HG03060 (cell line): ENCODE measurements around the gene MAGI1.

Experiments used
- ATAC-seq: cut with Tn5 transposase; IDR thresholded peaks from one replicate; pipeline ENCODE4 v1.9.1; 2021; ENCODE audit warnings: low read depth, moderate number of reproducible peaks; ENCODE audit not compliant: unreplicated experiment

MAGI1 gene

GRCh38 chr3:66017084-66017483, 21.6 kb downstream of the MAGI1 start:
- no peak for ATAC-seq

- no peak for ATAC-seq
These were observed 22.9 kb downstream of the MAGI1 start for GRCh38 chr3:66015841-66016240.

GRCh38 chr3:66014651-66015050, 24.1 kb downstream of the MAGI1 start:
- no peak for ATAC-seq

- no peak for ATAC-seq
These were observed 24.7 kb downstream of the MAGI1 start for GRCh38 chr3:66014056-66014455.

- no peak for ATAC-seq
These were observed 26.0 kb downstream of the MAGI1 start for GRCh38 chr3:66012711-66013110.

GRCh38 chr3:66010739-66011655, 27.7 kb downstream of the MAGI1 start:
- ATAC-seq: no peak

GRCh38 chr3:66010348-66010738, 28.4 kb downstream of the MAGI1 start:
- ATAC-seq: no peak

GRCh38 chr3:66004244-66004643, 34.5 kb downstream of the MAGI1 start:
- no peak for ATAC-seq

- no peak for ATAC-seq
These were observed 37.1 kb downstream of the MAGI1 start for GRCh38 chr3:66001626-66002025.

- no peak for ATAC-seq
These were observed 38.2 kb downstream of the MAGI1 start for GRCh38 chr3:66000506-66000905.

- no peak for ATAC-seq
These were observed 39.1 kb downstream of the MAGI1 start for GRCh38 chr3:65999606-66000005.

- no peak for ATAC-seq
These were observed 42.1 kb downstream of the MAGI1 start for GRCh38 chr3:65996589-65996988.

- ATAC-seq: no peak
These were observed 43.2 kb downstream of the MAGI1 start for GRCh38 chr3:65995515-65995914.

- ATAC-seq: no peak
These were observed 43.7 kb downstream of the MAGI1 start for GRCh38 chr3:65995030-65995429.

GRCh38 chr3:65993134-65993900, 45.4 kb downstream of the MAGI1 start:
- no peak for ATAC-seq

- no peak for ATAC-seq
These were observed 46.6 kb downstream of the MAGI1 start for GRCh38 chr3:65992106-65992505.

- no peak for ATAC-seq
These were observed 50.1 kb downstream of the MAGI1 start for GRCh38 chr3:65988411-65989180.

- ATAC-seq: no peak
These were observed 52.4 kb downstream of the MAGI1 start for GRCh38 chr3:65986285-65986684.

- ATAC-seq: no peak
These were observed 53.7 kb downstream of the MAGI1 start for GRCh38 chr3:65984975-65985374.

GRCh38 chr3:65983100-65983499, 55.6 kb downstream of the MAGI1 start:
- no peak for ATAC-seq

GRCh38 chr3:65979731-65980130, 59.0 kb downstream of the MAGI1 start:
- no peak for ATAC-seq
